WI38 (cell line): ENCODE measurements around the gene ARHGAP23.

Experiments used
- H3K4me3 ChIP-seq: 2 replicates; pipeline ENCODE4 v1.5.1; 2011; ENCODE audit warnings: low read depth, mild to moderate bottlenecking, control low read depth, low read length
- TF ChIP-seq, protein P1 (sequence below): IDR thresholded peaks from 2 replicates; pipeline ENCODE4 v1.5.1; 2012; ENCODE audit warnings: low read depth, mild to moderate bottlenecking, control low read depth, low read length

ARHGAP23 gene

DNA sequence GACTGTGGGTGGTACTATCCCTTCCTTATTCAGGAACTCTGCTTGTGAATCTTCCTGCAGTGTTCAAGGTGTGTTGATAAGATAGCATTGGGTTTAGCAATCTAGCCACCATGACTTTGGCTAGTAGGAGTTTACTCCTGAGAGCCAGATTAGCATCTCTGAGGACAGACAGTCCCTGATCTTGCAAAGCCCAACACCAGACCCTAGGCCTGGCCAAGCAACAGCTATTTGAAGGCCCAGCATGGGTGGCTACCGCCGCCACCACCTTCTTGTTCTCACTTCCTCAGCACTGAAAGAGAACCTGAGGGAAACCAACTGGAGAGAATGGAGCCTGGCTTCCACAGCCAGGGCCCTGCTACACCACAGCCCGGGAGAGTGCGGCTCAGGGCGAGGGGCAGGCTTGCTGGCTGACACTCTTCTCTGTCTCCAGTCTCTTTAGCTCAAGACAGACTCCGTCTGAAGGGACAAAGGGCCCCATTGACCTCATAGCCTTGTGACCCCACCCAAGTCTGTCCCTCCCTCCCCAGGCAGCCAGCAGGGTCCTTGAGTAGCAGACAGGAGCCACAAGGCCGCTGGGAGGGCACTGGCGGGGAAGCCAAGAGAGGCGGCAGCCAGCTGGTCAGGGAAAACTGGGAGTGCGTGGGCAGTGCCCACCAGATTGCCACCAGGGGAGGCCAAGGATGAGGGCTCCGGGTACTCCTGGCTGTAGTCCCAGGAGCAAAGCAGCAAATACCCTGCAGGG lies 10.9 kb upstream of the ARHGAP23 start:
- TF ChIP-seq, protein P1, sequence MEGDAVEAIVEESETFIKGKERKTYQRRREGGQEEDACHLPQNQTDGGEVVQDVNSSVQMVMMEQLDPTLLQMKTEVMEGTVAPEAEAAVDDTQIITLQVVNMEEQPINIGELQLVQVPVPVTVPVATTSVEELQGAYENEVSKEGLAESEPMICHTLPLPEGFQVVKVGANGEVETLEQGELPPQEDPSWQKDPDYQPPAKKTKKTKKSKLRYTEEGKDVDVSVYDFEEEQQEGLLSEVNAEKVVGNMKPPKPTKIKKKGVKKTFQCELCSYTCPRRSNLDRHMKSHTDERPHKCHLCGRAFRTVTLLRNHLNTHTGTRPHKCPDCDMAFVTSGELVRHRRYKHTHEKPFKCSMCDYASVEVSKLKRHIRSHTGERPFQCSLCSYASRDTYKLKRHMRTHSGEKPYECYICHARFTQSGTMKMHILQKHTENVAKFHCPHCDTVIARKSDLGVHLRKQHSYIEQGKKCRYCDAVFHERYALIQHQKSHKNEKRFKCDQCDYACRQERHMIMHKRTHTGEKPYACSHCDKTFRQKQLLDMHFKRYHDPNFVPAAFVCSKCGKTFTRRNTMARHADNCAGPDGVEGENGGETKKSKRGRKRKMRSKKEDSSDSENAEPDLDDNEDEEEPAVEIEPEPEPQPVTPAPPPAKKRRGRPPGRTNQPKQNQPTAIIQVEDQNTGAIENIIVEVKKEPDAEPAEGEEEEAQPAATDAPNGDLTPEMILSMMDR, result no peak
- H3K4me3 ChIP-seq, result no peak overlapping the region

DNA sequence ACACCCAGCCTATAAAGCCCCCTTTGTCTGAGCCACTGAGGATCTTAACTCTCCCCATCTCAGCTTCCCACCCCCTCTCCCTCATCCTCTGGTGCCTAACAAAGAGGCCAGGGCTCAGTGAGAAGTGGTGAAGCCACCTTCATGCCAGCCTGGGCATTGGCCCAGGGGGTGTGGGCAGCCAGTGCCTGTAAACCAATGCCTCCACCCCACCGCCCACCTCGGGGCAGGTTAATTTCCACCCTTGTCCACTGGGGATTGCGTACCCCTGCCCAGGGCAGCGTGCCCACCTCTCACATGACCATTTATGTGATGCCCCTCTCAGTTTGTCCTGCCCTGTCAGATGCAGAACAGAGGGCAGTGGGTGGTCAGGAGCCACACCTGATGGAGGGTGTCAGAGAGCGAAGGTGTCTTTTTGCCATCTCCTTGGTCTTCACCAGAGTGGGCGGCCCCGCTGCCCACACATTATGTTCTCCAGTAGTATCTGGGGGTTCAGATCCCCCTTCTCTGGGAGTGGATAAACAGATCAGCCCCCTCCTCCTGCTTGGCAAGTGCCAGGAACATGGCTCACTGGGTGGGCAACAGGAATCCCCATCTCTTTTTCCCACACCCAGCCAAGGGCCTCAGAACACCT lies 10.1 kb upstream of the ARHGAP23 start:
- H3K4me3 ChIP-seq, result no peak overlapping the region
- TF ChIP-seq, protein P1, result no peak

DNA sequence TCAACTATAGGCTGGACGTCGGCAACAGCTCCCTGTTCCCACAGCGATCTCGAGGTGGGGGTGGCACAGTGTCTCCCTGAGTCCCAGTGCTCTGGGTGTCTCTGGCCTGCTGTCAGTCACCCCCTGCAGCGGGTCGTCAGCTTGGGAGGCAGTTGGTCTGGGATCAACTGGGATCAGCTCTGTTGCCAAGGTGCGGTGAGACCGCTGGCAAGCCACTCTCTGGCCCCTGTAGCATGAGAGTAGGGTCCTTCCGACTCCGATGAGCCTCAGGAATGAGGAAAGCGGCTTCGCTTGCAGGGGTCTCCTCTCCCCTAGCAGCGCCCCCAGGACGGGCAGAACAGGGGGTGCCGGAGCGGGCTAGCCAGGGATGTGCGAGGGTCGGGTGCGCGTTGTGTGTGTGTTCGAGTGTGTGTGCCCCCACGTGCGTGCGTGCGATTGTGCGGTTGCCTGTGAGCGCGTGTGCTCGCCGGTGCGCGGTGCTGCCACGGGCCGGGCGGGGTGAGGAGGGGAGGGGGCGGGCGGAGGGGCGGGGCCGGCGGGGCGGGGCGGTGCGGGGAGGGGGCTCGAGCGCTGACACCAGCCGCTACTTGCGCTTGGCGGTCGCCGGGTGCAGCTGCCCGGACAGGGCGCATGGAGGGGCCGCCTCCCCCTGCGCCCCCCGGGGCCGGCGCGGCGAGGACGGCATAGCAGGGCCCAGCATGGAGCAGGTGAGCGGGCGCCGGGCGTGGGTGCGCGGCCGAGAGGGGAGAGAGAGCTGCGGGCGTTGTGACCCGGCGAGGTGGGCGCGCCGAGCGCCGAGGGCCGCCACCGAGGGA lies 9.4 kb upstream of the ARHGAP23 start:
- no peak overlapping the region; the same call in 1 of the 2 replicates for H3K4me3 ChIP-seq
- TF ChIP-seq, protein P1, result no peak

DNA sequence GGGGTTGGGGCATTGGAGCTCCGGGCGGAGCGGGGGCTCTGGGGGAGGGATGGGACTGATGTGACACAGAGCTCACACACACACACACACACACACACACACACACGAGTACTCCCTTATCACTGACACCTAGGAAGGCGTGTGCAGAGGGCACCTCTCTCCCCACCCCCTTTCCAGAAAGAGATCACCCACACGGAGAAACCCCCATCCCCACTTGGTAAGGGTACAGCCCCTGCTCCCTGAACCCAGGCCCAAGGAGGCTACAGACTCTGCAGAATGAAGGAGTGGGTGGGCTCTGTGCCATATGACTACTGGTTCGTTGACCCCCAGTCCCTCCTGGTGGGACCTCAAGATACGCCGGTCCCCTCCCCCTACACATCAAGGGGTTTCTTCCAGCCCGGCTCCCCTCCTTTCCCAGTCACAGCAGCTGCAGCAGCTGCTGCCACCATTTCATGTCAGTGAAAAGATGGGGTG lies 8.7 kb upstream of the ARHGAP23 start:
- no peak overlapping the region for H3K4me3 ChIP-seq
- TF ChIP-seq, protein P1, result no peak

DNA sequence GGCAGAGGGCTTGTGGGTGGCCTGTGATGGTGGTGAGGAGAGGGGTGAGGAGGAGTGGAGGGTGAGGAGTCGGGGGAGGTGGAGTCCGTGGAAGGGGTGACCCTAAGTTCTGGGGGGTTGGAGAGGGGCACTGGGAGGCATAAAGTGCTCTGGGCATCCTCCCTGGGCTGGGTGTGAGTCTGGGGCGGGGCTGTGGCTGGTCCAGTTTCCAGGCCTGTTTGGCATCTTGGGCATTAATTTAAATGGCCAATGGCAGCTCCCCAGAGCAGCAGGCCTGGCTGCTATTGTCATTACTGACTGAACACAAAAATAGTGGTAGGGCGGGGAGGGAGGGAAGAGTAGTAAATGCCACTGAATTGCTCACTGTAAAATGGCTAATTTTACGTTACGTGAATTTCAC lies 7.7 kb upstream of the ARHGAP23 start:
- H3K4me3 ChIP-seq, result no peak overlapping the region
- TF ChIP-seq, protein P1, result no peak

DNA sequence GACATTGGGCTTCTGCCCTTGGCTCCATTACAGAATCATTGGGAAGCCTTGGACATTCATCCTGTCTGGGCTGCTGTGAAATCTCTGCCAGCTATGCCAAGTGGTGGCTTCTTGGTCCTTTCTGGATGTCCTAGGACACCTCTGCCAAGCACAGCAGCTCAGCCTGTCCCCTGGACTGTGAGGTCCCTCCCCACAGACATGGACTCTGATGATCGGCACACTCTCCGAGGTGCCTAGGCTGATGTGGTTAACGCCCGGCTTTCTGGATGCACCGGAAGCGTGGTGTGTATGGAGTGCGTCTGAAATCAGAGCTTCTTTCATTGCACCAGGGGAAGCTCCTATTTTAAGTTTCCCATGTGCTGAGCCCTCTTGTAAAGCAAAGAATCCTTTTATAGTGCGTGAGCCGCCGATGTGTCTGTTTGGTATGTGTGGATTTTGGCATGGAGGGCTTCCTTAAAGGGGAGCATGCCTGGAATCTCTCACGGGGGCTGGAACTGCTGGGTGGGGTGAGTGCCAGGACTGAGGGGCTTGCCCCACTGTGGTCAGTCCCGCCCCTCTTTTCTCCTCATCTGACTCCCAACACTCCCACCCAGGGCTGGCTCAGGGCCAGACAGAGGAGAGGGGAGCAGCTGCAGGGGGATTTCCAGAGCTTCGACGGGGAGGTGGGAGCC lies 7.0 kb upstream of the ARHGAP23 start:
- TF ChIP-seq, protein P1, result no peak
- H3K4me3 ChIP-seq, result no peak overlapping the region
